ENCODE measurements around the gene DENND1A.
"Not testable (repeated sequence)": the region's sequence is repeated elsewhere in the genome, so short reads cannot be mapped to it uniquely, and the experiment has no call there.

DENND1A gene

GRCh38 chr9:123947326-123947725 is 17.4 kb upstream of the DENND1A start:
- no peak for DNase-seq

GRCh38 chr9:123946101-123946821 is 16.3 kb upstream of the DENND1A start:
- no peak for DNase-seq

- DNase-seq, result no peak
Observed at GRCh38 chr9:123945532-123945931, 15.6 kb upstream of the DENND1A start.

GRCh38 chr9:123944464-123944863 is 14.5 kb upstream of the DENND1A start:
- not testable (repeated sequence) for DNase-seq

- no peak for DNase-seq
Observed at GRCh38 chr9:123943671-123944070, 13.7 kb upstream of the DENND1A start.

- no peak for DNase-seq
Observed at GRCh38 chr9:123942542-123942941, 12.6 kb upstream of the DENND1A start.

GRCh38 chr9:123941524-123942070 is 11.7 kb upstream of the DENND1A start:
- DNase-seq, result no peak

- DNase-seq, result no peak
Observed at GRCh38 chr9:123940721-123941523, 11.0 kb upstream of the DENND1A start.

GRCh38 chr9:123938401-123938800 is 8.5 kb upstream of the DENND1A start:
- DNase-seq, result no peak

GRCh38 chr9:123936575-123936974 is 6.6 kb upstream of the DENND1A start:
- DNase-seq, result not testable (repeated sequence)

GRCh38 chr9:123933440-123934212 is 3.7 kb upstream of the DENND1A start:
- DNase-seq, result no peak

- DNase-seq, result no peak
Observed at GRCh38 chr9:123929177-123929869, 603 bp downstream of the DENND1A start.

- no peak for DNase-seq
Observed at GRCh38 chr9:123928533-123929176, 1.3 kb downstream of the DENND1A start.

GRCh38 chr9:123927625-123928532 is 2.0 kb downstream of the DENND1A start:
- DNase-seq, result no peak

- DNase-seq, result no peak
Observed at GRCh38 chr9:123926941-123927340, 3.0 kb downstream of the DENND1A start.

- DNase-seq, result no peak
Observed at GRCh38 chr9:123925819-123926218, 4.1 kb downstream of the DENND1A start.

GRCh38 chr9:123925161-123925560 is 4.8 kb downstream of the DENND1A start:
- no peak for DNase-seq

- no peak for DNase-seq
Observed at GRCh38 chr9:123924727-123925126, 5.2 kb downstream of the DENND1A start.

GRCh38 chr9:123923884-123924283 is 6.0 kb downstream of the DENND1A start:
- DNase-seq, result no peak

GRCh38 chr9:123923377-123923776 is 6.5 kb downstream of the DENND1A start:
- DNase-seq, result no peak

GRCh38 chr9:123922911-123923310 is 7.0 kb downstream of the DENND1A start:
- no peak for DNase-seq
